DMS153 treated with DMSO at 0.1 percent for 48 hours (cell line): ENCODE results near the gene BRINP3.
A peak's percentile ranks its signal among the peaks of the same experiment; 100 is the strongest.

Experiments used
- DNase-seq: peaks from one replicate; lab custom pipeline; 2025; ENCODE audit not compliant: unreplicated experiment; lab: John Stamatoyannopoulos, UW

Gene BRINP3

DNA sequence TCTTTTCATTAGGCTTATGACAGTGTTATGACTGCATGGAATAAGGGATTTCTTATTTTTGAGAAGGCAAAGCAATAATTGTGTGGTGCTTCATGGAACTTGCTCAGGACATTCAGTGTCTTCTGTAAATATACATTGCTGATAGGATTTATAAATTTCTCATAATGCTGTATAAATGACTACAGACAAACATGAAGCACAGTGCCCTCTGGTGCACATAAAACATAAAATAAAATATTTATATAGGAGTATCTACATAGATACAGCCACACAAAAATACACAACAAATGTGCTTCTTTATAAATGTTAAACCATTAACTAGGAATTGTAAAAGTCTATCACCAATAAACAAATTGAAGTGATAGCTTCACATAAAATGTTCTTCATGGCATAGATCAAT lies 24.1 kb downstream of the BRINP3 start:
- no peak for DNase-seq

DNA sequence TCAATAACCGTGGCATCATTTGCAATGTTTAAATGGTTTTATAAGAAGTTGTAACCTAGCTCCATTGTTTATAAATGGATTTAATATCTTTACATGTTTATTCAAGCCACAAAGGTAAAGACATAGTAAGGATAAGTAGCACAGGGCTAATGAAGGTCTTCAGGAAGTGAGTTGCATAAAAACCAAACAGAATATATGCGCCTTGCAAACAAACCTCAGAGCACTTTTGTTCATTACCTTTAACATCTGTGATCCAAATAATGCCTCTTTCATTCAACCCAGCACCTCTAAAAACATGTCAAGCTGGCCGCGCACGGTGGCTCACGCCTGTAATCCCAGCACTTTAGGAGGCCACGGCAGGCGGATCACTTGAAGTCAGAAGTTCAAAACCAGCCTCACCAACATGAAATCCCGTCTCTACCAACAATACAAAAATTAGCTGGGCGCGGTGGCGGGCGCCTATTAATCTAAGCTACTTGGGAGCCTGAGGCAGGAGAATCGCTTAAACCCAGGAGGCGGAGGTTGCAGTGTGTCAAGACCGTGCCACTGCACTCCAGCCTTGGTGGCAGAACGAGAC lies 25.3 kb downstream of the BRINP3 start:
- DNase-seq = no peak

DNA sequence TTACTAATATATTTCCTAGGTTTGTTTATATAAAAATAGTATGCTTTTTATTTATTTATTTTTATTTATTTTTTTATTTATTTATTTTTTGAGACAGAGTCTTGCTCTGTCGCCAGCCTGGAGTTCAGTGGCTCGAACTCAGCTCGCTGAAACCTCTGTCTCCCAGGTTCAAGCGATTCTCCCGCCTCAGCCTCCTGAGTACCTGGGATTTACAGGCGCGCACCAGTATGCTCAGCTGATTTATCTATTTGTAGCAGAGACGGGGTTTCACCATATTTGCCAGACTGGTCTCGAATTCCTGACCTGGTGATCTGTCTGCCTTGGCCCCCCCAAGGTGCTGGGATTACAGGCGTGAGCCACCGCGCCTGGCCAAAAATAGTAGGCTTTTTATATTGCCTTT lies 33.2 kb downstream of the BRINP3 start:
- no peak for DNase-seq

DNA sequence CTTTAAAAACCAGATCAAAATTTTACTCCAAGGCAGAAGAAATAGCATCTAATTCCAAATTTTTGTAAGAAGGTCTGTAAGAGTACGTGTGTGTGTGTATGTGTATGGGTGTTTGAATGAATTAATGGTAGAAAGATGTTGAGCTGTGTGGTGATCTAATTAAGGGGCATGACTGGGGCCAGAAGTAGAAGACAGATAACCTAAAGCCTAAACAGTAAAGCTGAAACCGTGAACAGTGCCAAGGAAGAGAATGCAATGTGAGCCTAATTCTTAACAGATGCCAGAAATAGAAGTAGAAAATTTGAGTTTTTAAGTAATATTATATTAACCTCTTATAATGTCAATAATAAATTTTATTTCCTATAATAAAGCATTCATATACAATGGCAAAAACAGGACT lies 38.2 kb downstream of the BRINP3 start:
- DNase-seq = no peak

DNA sequence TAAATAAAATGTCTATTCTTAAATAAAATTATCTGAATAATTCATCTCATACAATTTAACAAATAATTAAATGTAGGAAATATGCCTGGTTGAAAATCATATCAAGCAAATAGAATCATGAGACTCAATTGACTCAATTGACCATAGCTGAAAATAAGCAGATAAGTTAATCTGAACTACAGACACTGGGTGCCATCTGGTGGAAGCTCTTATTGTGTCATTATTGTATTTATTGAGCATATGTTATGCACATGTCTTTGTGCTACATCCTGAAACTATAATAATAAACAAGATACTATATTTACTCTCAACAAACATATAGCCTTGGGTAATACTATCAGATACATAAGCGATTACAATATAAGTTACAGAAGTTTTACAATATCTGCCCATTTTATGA lies 41.0 kb downstream of the BRINP3 start:
- DNase-seq = peak; percentile 30

DNA sequence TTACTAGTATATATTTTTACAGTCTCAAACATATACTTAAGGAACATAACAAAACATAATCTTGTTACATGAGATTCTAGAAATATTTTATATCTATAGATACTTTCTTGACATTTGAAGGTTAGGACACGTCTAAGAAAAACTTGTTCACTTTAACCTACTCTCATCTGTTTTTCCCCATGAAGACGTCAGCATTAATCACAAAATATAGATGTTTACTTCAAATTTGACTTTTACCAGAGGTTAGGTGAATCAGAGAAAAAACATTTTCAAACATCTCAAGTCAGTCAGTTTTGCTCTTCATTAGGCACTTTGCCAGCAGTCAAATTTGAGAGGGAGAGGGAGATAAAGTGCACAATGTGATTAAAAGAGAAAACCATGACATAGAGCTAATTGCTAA lies 47.7 kb downstream of the BRINP3 start:
- DNase-seq = no peak

DNA sequence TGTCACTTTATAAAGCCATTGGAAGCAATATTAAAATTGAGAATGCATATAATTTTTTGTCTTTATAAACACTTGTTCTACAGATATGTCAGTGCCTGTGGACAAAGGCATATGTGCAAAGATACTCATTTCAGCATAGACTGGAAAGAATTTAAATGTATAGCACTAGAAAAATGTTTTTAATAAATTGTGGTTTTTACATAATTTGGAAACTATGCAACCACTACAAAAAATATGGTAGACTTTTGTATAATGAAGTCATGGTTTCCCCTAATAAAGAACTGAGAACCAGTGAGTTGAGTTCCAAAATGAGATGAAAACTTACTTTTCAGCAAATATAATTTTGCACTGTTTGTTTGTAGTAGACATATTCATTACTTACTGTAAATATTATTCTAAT lies 48.5 kb downstream of the BRINP3 start:
- DNase-seq = no peak

DNA sequence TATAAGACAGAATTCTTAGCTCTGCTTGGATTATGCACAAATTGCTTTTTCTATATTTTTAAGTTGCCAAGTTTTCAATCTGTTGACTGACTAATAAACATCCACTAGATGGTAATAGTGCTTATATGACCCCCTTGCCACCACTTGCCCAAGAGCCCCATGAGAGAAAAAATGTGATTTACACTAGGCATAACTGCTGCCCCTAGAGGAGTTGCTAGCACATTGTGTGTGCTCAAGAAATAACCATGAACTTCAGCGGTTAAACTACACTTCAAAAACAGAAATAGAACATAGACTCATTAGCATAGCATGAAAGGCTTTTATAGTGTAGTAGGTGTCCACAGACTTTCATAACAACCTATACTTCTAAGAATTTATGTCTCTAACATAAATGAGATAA lies 61.4 kb downstream of the BRINP3 start:
- no peak for DNase-seq

DNA sequence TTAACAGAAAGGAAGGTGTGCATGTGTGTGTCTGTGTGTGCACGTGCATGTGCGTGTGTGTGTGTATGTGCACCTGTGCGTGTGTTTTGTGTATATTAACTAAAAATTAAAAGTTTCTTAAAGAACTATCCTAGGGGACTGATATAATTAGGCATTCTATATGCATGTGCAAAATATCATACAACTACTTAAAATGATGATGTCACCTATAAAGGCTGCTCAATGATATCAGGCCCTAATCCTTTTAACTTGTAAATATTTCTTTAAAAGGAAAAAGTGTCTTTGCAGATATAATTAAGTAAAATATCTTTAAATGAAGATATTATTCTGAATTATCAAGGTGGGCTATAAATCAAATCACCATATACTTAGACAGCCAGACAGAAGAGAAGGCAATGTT lies 64.5 kb downstream of the BRINP3 start:
- DNase-seq = no peak

DNA sequence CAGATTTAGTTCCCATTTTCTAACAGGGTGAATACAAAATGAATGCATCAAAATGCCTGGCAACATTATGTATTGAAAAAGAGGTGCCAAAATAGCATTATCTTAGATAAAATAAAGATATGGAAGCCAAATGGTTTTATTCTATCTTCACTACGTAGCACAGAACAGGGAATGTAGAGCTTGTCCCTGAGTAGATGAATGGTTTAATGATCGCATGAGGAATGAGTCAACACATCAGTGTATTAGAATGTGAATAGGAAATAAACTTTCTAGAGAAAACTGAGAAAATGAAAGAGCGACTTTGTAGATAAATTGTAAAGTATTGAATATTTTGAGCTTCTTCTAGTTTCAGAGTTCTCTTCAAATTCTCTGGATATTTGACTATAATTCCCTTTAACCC lies 74.3 kb downstream of the BRINP3 start:
- DNase-seq = no peak

DNA sequence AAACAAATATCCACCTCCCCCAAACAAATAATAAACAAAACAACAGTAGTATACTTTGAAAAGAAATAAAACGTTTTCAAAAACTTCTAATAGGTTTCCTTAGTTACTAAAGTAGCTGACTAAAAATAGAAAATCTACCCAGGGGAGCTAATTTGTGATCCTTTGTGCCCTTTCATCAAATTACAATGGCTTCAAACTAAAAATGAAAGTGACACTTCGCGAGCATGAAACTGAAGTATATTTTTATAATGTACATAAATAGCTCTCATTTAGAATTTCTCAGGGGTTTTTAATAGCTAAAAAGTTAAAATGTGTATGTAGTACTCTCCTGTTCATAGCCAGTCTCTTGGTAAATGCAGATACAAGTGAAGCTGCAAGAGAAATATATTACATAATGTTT lies 78.4 kb downstream of the BRINP3 start:
- DNase-seq = no peak

DNA sequence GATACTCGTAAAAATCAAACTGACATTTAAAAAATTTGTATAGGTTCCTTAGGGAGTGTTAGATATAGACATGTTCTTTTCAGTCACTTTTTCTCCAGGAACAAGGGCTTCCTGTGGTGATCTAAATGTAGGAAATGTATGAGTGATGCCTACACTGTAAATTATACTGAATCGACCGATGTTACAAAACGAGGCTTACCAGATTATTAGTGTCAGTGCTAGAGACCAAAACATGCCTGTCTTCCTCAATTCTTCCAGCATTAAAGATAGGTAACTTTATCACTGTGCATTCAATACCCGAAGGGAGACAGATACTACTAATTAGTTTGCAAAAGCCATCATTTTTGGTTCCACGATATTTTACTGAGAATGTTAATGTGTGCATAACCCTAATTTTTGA lies 86.1 kb downstream of the BRINP3 start:
- DNase-seq = no peak

DNA sequence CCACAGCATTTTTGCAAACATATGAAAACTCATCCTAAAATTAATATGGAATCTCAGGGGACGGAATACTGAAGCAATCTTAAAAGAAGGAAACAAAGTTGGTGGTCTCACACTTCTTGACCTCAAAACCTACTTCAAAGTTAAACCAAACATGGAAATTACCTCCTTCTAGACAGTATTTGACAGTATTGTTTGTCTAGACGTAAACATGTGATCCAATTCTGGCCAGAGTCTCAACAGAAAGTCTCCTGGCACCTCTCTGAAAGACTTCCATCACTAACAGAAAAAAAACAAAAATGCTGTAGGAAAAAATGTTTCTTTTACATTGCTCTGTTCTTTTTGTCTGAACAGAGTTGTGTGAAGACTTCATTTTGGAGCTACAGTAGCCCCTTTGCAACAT lies 99.7 kb downstream of the BRINP3 start:
- no peak for DNase-seq

DNA sequence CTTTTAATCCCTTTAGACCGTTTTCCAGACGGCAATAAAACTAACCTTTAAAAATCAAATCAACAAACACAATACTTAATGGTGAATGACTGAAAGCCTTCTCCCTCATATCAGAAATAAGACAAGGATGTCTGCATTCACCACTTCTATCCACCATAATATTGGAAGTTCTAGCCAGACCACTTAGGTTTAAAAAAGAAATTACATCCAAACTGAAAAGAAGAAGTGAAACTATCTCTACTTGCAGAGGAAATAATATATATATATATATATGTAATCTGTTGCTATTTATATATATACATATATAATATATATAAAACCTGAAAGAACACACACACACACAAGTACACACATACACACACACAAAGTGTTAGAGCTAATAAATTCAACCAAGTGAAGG lies 100.4 kb downstream of the BRINP3 start:
- no peak for DNase-seq

DNA sequence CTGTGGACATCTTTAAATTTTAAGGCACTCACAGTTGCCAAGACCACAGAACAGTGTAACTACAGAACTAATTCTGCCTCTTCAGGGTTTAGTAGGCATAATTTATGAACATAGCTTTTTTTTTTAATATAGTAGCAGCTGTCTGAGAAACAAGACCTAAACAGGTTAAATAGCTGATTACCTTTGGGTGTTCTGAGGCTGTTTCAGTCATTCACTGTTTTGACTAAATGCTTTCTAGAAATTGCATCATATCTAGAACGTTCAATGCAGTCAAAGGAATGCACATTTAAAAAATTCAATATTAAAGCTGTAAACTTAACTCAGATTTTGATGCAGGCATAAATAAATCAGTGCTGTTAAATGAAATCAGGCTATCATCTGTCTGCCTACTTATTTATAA lies 101.6 kb downstream of the BRINP3 start:
- DNase-seq = no peak

DNA sequence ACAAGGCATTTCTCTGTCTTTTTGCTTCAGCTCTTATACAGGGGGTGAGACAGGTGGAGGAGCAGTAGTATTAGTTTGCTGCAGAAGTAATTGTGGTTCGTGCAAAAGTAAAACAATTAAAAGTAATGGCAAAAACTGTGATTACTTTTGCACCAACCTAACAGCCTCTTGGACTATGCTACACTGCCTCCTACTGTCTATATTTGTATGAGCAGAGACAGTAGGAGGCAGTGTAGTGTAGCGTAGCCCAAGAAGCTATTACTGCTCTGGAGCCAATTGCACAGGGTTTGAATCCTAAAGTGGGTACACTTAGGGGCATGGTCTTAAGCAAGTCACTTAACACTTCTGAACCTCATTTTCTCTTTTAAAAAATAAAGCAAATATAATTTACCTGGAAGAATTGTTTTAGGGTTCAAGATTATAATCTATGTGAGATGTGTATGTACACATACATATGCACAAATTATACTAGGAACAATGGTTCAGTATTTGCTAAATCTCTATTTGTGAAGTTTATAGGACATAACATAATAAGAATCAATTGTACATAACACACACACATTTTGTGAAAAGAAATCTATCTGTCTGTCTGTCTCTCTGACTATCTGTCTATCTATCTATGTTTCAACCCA lies 103.8 kb downstream of the BRINP3 start:
- no peak for DNase-seq

DNA sequence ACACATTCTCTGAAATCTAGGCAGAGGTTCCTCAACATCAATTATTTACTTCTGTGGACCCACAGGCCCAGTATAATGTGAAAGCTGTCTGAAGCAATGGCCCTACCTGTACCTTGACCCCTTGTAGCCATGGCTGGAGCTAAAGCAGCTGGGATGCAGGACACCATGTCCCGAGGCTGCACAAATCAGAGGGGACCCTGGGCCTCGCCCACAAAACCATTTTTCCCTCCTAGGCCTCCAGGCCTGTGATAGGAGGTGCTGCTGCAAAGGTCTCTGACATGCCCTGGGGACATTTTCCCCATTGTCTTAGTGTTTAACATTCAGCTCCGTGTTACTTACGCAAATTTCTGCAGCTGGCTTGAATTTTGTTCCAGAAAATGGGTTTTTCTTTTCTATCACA lies 110.5 kb downstream of the BRINP3 start:
- no peak for DNase-seq

DNA sequence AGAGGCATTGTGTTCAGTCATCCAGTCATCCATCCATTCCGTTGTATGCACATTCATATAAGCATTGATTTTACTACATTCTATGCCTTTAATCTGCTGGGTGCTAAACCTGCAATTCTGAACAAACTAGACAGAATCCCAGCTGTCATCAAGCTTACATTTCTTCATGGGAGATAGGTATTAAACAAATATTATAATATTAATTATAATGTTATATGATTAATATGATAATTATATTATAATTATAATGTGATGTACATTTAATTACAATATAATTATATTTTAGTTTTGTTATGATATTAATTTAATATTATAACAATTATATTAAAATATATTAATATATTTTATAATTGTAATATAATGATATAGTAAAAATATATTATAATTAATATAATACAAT lies 112.4 kb downstream of the BRINP3 start:
- DNase-seq = no peak

DNA sequence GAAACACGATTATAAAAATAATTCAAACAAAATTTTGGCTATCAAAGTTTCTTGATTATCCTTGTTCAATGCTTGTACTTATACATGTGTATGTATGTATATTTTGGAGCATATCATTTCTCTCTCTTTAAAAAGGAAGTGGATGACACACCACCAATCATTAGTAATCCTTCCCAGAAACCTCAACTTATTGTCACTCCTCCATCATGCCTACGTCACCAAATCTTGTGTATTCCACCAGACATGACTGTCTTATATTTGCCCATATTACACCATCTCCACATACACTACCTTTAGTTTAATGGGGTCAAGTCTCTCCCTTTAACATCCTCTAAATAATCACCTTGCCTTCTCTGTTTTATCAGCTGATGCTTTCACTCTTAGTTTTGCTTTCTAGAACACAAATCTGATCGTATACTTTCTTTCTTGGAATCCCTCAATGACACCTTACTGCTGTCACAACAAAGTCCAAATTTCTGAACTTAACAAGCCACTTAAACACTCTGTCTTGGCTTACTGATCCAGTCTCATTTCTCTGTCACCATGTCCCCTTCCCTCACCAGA lies 124.0 kb downstream of the BRINP3 start:
- no peak for DNase-seq

DNA sequence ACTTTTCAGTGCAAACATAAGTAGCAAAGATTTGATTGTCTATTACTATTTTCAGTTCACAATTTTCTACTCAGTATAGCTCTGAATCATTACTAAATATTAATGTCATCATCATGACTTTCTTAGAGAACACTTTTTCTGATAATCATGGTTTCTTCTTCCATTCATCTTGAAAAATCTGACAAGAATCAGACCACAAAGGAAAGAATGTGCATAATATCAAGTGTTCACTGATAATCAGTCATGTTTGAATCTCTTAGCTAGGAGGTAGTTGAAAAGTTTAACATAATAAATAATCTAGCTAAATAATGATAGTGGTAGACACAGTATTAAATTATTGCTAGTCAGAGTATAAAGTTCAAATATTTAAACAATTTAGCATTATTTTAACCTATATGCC lies 133.2 kb downstream of the BRINP3 start:
- DNase-seq = no peak

DNA sequence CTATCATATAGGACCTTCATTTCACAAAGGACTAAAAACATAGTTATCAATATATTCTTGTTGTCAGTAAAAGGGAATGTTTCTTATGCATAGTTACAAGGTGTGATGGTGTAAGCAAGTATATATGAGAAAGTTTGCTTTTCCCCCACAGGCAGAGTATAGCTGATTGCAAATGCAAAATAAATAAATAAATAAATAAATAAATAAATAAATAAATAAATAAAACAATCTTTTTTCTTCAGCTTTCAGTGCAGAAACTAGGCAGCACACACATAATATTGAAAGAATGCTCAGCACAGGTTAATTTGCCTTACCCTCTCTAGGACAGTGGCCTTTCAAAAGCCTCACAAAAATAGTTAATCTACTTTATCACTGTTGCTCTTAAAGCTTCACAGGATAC lies 138.8 kb downstream of the BRINP3 start:
- no peak for DNase-seq

DNA sequence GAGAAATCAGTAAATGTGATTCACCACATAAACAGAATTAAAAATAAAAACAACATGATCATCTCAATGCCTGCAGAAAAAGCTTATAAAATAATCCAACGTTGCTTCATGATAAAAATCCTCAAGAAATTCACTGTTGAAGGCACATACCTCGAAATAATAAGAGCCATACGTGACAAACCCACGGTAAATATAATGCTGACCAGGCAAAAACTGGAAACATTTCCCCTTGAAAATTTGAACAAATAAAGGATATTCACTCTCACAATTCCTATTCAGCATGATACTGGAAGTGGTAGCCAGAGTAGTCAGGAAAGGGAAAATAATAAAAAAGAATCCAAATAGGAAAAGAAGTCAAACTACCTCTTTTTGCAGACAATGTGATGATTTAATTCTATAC lies 148.8 kb downstream of the BRINP3 start:
- no peak for DNase-seq

DNA sequence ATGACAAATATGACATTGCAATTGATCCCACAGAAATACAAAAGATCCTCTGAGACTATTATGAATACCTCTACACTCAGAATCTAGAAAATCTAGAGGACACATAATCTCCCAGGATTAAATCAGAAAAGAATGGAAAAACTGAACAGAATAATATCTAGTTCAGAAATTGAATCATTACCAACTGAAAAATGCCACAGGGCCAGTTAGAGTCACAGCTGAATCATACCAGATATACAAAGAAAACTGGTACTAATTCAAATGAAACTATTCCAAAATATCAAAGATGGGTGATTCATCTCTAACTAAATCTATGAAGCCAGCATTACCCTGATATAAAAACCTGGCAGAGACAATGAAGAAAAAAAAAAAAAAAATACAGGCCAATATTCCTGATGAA lies 149.3 kb downstream of the BRINP3 start:
- no peak for DNase-seq
